Heart left ventricle (tissue), 13 donors: ENCODE measurements around the gene IL20RB.

ENCODE experiments used
- POLR2A ChIP-seq, 2 donors: fragments of 450-650 bp; IDR thresholded peaks; one replicate each; pipeline ENCODE4 v1.6.1; 2017; ENCODE audit warnings: antibody characterized with exemption in 2 of 2, mild to moderate bottlenecking in 2 of 2, moderate library complexity in 2 of 2
- TF ChIP-seq, protein P1 (sequence below), 12 donors: fragments of 200-600 bp; sonication (generic) in 4 of 12; IDR thresholded peaks; one replicate each; pipeline versions ENCODE4 v1.5.0 to v1.8.0; 2018 to 2022; ENCODE audit warnings: antibody characterized with exemption in 12 of 12, mild to moderate bottlenecking in 5 of 12
- donor health status: ischemic (EF 13 %, LVEDD 7.1; RV severe dilation, severe dysfunction).
- donor health status: DM: no; HTN: yes; CAD: no.
- donor health status: DM: no; HTN: no; CAD: no.
- donor health status: ischemic (EF 25% LVEDD 6.9; RV normal size, moderate dysfunction).
- donor health status: ischemic (EF 25% LVEDD 5.7; RV mildly dilated, moderate dysfunction).
- donor health status: ischemic (EF 35%, LVEDD 5.7; RV mildly dilated, moderate dysfunction).
- donor health status: nonischemic (EF 11% LVEDD 7.7; RV severe dilation, severe dysfunction).
- donor health status: DM: yes; HTN: yes; CAD: no.
- donor health status: PGD.
- donor health status: ischemic (EF 29% LVEDD 5.4; RV normal size, mild dysfunction).
- donor health status: nonischemic (EF 23%, LVEDD 6.1; RV moderate dilation, normal function).

DNA sequence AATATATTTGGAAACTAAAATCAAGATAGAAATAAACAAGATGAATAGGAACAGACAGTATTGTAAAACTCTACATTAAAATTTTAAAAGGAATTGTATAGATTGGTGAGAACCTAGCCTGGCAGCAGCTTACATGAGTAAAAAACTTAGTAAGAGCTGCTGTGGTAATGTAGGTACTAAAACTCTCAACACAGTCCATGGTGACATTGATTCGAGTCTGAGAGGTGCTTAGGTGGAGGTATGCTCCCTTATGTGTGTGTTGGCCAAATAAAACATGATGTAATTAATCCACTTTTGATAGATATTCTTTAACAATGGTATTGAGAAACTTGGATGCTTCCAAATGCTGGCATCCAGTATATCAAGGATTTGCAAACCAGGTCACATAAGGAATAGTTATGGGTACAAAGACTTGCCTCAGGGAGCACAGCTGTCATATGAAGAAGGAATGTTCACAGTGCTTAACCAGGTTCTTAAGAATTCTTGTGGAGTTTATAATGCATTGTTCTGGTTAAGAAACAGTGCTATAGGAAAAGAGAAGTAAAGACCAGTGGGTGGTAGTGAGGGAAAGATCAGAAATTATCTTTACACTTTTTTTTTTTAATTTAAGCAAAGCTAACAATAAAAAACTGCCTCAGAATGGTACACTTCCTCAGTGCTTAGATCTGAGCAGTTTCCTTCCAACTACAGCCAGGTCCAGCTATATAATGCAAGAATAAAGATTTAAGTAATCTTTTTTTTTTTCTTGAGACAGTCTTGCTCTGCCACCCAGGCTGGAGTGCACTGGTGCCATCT, 24.6 kb upstream of the IL20RB start:
- no peak for TF ChIP-seq POLR2A (IDR thresholded peaks at IDR 0.05)
- TF ChIP-seq, protein P1, sequence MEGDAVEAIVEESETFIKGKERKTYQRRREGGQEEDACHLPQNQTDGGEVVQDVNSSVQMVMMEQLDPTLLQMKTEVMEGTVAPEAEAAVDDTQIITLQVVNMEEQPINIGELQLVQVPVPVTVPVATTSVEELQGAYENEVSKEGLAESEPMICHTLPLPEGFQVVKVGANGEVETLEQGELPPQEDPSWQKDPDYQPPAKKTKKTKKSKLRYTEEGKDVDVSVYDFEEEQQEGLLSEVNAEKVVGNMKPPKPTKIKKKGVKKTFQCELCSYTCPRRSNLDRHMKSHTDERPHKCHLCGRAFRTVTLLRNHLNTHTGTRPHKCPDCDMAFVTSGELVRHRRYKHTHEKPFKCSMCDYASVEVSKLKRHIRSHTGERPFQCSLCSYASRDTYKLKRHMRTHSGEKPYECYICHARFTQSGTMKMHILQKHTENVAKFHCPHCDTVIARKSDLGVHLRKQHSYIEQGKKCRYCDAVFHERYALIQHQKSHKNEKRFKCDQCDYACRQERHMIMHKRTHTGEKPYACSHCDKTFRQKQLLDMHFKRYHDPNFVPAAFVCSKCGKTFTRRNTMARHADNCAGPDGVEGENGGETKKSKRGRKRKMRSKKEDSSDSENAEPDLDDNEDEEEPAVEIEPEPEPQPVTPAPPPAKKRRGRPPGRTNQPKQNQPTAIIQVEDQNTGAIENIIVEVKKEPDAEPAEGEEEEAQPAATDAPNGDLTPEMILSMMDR (IDR thresholded peaks at IDR 0.05), result no peak
